Heart right ventricle (tissue), 16 donors: Measurements from ENCODE around the gene SH3GL2. TPM values are rescaled to one million over a fixed set of nuclear protein-coding genes. Genes with fewer than 3 reads are reported as not detected.

Experiments used
- ATAC-seq, 8 donors: fragments of 200-7000 bp; cut with Tn5 transposase; one replicate each; pipeline ENCODE4 v1.9.1; 2020; ENCODE audit warnings: mild to moderate bottlenecking in 8 of 8, moderate library complexity in 8 of 8, moderate number of reproducible peaks in 1 of 8
- DNase-seq, 2 donors: peaks; one replicate each; pipeline ENCODE4 v3.0.0-alpha.2; 2020
- H3K27ac ChIP-seq, 10 donors: fragments of 200-600 bp; sonication (generic) in 2 of 10; one replicate each; pipeline versions ENCODE4 v1.5.0 to v1.8.0; 2020 to 2022; ENCODE audit warnings: mild to moderate bottlenecking in 3 of 10
- H3K27me3 ChIP-seq, 7 donors: fragments of 200-600 bp; one replicate each; pipeline ENCODE4 v1.8.0; 2021 to 2022; ENCODE audit warnings: mild to moderate bottlenecking in 2 of 7
- H3K36me3 ChIP-seq, 9 donors: fragments of 200-600 bp; sonication (generic) in 1 of 9; one replicate each; pipeline versions ENCODE4 v1.5.0 to v1.8.0; 2020 to 2022; ENCODE audit warnings: mild to moderate bottlenecking in 2 of 9
- H3K4me1 ChIP-seq, 9 donors: fragments of 200-600 bp; sonication (generic) in 1 of 9; one replicate each; pipeline versions ENCODE4 v1.5.0 to v1.8.0; 2020 to 2022; ENCODE audit warnings: mild to moderate bottlenecking in 4 of 9
- H3K4me3 ChIP-seq, 10 donors: fragments of 200-600 bp; sonication (generic) in 2 of 10; one replicate each; pipeline versions ENCODE4 v1.5.0 to v1.8.0; 2020 to 2022; ENCODE audit warnings: mild to moderate bottlenecking in 7 of 10, moderate library complexity in 2 of 10
- H3K9me3 ChIP-seq, 11 donors: fragments of 200-600 bp in 10 of 11; sonication (generic) in 2 of 11; one replicate each; pipeline versions ENCODE4 v1.5.0 to v1.8.0; 2013 to 2022; ENCODE audit warnings: mild to moderate bottlenecking in 2 of 11, control low read depth in 1 of 11, moderate library complexity in 1 of 11
- CTCF ChIP-seq, 9 donors: fragments of 200-600 bp; sonication (generic) in 2 of 9; IDR thresholded peaks; one replicate each; pipeline versions ENCODE4 v1.5.0 to v1.8.0; 2021 to 2022; ENCODE audit warnings: antibody characterized with exemption in 9 of 9, mild to moderate bottlenecking in 5 of 9, moderate library complexity in 1 of 9
- WGBS, 2 donors: extraction: QIAGEN DNeasy Blood & Tissue Kit; methylation state at CpG; one replicate each; pipeline ENCODE4 v1.1.7; 2013; ENCODE audit warnings: inconsistent platforms in 1 of 2; 5-methylcytosine and 5-hydroxymethylcytosine counted together
- intact Hi-C, 10 donors: fragments of 100-400 bp; cut with DNase I; formaldehyde crosslinking; loops; one replicate each; pipeline versions ENCODE4 v1.11.1 to v1.14.2; 2022
- polyA plus RNA-seq, 2 donors: library from polyadenylated mRNA; stranded (reverse); fragments of 200-250 nt; gene quantifications; one replicate each; pipeline ENCODE4 v1.2.3, GENCODE V29; 2013
- total RNA-seq, 10 donors: library from RNA; stranded (reverse); fragmentation: NEBNext Ultra II Directional in 3 of 10; extraction: Animal tissue kit (Norgen Biotek cat#: 25700) in 3 of 10; gene quantifications; one replicate each; pipeline versions ENCODE4 v1.2.1 to v1.2.4, GENCODE V29; 2021 to 2023
- donor health status: Arrhythmogenic right ventricular cardiomyopathy.
- donor health status: ischemic (EF 13 %, LVEDD 7.1; RV severe dilation, severe dysfunction).
- donor health status: healthy with polysubstance abuse.
- donor health status: DM: no; HTN: yes; CAD: no.
- donor health status: DM: no; HTN: no; CAD: no.
- donor health status: ischemic (EF 25% LVEDD 6.9; RV normal size, moderate dysfunction).
- donor health status: ischemic (EF 25% LVEDD 5.7; RV mildly dilated, moderate dysfunction).
- donor health status: healthy.
- donor health status: DM: yes; HTN: yes; CAD: no.
- donor health status: Ischemic cardiomyopathy.
- donor health status: ischemic (EF 35%, LVEDD 5.7; RV mildly dilated, moderate dysfunction).
- donor health status: nonischemic (EF 11% LVEDD 7.7; RV severe dilation, severe dysfunction).
- donor health status: DM: yes; HTN: yes; CAD: no.
- donor health status: PGD.
- donor health status: ischemic (EF 29% LVEDD 5.4; RV normal size, mild dysfunction).
- donor health status: nonischemic (EF 23%, LVEDD 6.1; RV moderate dilation, normal function).

SH3GL2 gene
- total and polyA plus RNA-seq, 12 donors, result 0.73 to 14.6 (median 6.0) TPM; not detected in 1

- ATAC-seq, result no peak
- Histone ChIP-seq H3K36me3 (no peaks in the 10 kb centered on the region), H3K27me3 (peaks cover 0 to 26% (median 8%) of the 10 kb centered on the region in 7 donors), H3K4me1 (no peaks in the 10 kb centered on the region), H3K4me3 (no peak overlapping the region), H3K9me3 (no peaks in the 10 kb centered on the region), H3K27ac (no peak overlapping the region)
- intact Hi-C loops, result loop anchor here (2.0 to 10.0 kb wide), 10 partner anchors 324 to 1644 kb away; partner anchors contain the start of gene SAXO1 (in 2 of the 10)
- DNase-seq, result no peak
- TF ChIP-seq CTCF (IDR thresholded peaks at IDR 0.05), result no peak
- 52 to 55% methylated on average over 4 of the region's 4 CpGs for WGBS, 2 donors
Measured at GRCh38 chr9:17810317-17810716, 231.5 kb downstream of the SH3GL2 start.

DNA sequence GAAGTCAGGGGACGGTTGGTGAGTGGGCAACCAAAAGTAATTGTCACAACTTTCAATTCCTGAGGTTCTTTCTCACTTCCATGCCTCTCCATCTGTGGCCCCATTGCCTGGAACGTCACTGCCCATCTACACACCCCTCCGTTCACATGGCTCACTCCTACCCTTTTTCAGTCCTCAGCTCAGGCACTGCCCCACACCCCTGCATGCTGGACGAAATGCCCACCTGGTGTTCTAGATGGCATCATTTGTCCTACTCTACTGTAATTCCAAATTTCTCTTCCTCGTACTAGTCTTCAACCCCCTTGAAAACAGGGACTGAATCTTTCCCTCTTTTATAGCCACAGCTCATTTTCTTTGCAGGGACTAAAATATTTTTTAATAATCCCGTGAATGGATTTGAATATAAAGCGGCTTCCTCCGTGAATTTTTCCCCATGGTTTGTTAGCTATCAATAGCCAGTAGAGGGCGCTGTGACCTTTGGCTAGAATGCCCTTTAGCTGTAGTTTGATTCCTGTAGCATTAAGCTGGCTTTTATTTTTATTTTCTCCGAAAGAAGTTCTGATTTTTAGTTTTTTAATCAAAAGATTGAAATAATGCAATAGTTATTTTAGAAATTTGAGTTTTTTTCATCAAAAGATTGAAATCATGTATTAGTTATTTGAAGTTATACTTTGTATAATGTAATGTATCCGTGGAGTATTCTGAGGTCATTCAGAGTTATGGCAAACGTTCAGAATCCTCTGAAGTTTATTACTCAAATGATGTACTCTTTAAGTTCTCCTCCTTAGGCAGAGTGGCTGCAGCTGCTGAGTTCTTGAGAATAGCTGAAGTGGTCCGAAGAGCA, 232.1 kb downstream of the SH3GL2 start:
- Histone ChIP-seq H3K9me3 (no peaks in the 10 kb centered on the region), H3K4me3 (no peak overlapping the region), H3K36me3 (no peaks in the 10 kb centered on the region), H3K4me1 (no peaks in the 10 kb centered on the region), H3K27ac (no peak overlapping the region), H3K27me3 (peaks cover 0 to 26% (median 5%) of the 10 kb centered on the region in 7 donors)
- no peak for ATAC-seq
- DNase-seq, result peak in 1 of 2 donors; percentile 44
- 20 to 22% methylated on average over 13 of the region's 13 CpGs for WGBS, 2 donors
- peak; percentile 75 to 90 (median 84) for TF ChIP-seq CTCF (IDR thresholded peaks at IDR 0.05)
- intact Hi-C loops, result loop anchor here (2.0 to 10.0 kb wide), 10 partner anchors 324 to 1644 kb away; partner anchors contain the start of gene SAXO1 (in 2 of the 10)

GRCh38 chr9:17813798-17814197, 234.9 kb downstream of the SH3GL2 start:
- Histone ChIP-seq H3K9me3 (no peaks in the 10 kb centered on the region), H3K4me1 (no peaks in the 10 kb centered on the region), H3K27me3 (peaks cover 0 to 18% (median 0%) of the 10 kb centered on the region in 7 donors), H3K27ac (no peak overlapping the region), H3K36me3 (no peaks in the 10 kb centered on the region), H3K4me3 (no peak overlapping the region)
- DNase-seq (no peak), ATAC-seq (no peak)
- 89 to 93% methylated on average over 4 of the region's 4 CpGs for WGBS, 2 donors
- intact Hi-C loops, result loop anchor here (1.0 to 10.0 kb wide), 9 partner anchors 258 to 1641 kb away; partner anchors contain the start of gene SAXO1 (in 2 of the 10)
- TF ChIP-seq CTCF (IDR thresholded peaks at IDR 0.05), result no peak

DNA sequence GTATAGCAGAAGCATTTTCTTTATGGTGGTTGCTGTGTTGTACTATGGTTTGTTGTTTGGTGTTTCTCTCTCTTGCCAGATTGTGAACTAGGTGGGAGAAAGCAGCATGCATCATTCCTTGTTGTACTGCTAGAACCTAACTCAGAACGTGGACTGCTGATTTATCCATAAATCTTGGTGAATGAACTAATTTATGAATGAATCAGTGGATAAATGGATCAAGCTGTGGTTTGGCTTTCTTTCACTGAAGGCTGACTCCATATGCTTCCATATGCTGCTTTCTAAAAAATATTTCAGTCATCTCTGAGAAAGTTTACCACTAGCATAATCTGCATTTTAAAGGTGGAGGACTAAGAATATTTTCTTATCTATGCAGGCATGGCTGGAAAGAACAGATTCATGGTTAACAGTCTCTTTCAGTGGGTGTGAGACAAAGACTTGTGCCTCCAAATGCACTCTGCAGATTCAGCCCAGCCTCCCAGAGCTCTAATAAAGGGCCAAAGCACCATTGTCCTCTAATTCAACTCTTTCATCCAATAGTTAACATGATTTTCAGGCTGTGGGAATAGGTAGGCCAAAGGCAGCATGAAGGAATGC, 237.7 kb downstream of the SH3GL2 start:
- no peak overlapping the region for H3K27ac ChIP-seq
- H3K9me3 ChIP-seq, result peaks cover 0 to 6% (median 0%) of the 10 kb centered on the region in 11 donors
- intact Hi-C loops, result loop anchor here in 5 of 10 donors (5.0 to 10.0 kb wide), 6 partner anchors 318 to 1638 kb away; partner anchors contain the start of gene SAXO1 (in 1 of the 5)
- ATAC-seq (no peak), DNase-seq (no peak)
- H3K27me3 ChIP-seq, result no peaks in the 10 kb centered on the region
- H3K4me3 ChIP-seq, result no peak overlapping the region
- WGBS, 2 donors, result 56 to 77% methylated on average over 1 of the region's 1 CpG
- H3K36me3 ChIP-seq, result no peaks in the 10 kb centered on the region
- TF ChIP-seq CTCF (IDR thresholded peaks at IDR 0.05), result no peak
- H3K4me1 ChIP-seq, result no peaks in the 10 kb centered on the region
